Putamen (tissue), 1 donor: ENCODE results near the gene AGAP1.
"Not testable (repeated sequence)": the region's sequence is repeated elsewhere in the genome, so short reads cannot be mapped to it uniquely, and the experiment has no call there.

Source experiments
- DNase-seq: peaks from one replicate; pipeline ENCODE4 v3.0.0-alpha.2; 2016; ENCODE audit warnings: low spot score

The AGAP1 gene

GRCh38 chr2:235946590-235946989 lies 452.7 kb downstream of the AGAP1 start:
- DNase-seq, result no peak

DNA sequence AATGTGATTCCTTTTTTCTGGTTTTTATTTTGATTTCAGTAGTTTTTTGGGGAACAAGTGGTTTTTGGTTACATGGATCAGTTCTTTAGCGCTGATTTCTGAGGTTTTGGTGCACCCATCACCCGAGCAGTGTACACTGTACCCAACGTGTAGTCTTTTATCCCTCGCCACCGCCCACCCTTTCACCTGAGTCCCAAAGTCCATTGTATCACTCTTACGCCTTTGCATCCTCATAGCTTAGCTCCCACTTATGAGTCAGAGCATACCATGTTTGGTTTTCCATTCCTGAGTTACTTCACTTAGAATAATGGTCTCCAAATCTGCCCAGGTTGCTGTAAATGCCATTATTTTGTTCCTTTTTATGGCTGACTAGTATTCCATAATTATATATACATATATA lies 453.2 kb downstream of the AGAP1 start:
- DNase-seq, result not testable (repeated sequence)

DNA sequence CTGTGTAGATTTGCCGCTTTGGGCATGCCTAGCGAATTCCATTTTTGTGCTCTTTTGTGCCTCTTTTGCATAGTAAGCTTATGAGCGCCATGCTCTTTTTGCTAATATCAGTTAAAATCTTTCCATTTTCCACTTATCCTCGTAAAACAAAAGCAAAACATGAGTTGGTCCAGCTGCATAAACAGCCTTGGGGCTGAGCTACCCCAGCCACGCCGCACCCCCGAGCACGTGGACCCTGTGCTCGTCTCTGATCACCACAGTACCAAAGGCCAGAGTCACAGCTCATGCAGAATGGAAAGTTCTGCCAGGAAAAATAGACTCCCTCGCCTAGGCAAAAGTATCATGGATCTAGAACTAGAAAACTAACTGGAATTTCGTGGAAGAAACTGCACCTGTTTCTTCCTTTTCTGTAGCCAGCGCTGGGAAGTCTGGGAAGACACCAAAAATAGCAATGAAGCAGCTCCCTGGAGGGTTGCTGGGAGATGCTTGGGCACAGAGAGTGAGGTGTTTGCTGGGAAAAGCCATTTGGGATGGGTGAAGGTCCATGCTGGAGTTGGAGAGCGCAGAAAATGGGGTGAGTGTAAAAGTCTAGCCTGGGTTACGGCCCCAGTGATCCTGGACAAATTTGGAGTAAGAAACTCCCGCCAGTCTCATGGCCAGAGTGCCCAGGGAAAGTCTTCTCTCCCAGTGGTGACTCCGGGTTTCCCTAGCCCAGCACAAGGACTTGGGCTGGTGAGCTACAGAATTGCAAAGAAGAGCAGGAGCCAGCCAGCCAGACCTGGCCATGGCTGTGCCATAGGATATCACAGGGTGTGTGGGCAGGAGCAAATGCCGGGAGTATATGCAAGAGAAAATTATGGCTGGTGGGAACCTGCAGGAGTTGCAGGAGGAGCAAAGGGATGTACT lies 456.0 kb downstream of the AGAP1 start:
- peak; percentile 18 for DNase-seq

DNA sequence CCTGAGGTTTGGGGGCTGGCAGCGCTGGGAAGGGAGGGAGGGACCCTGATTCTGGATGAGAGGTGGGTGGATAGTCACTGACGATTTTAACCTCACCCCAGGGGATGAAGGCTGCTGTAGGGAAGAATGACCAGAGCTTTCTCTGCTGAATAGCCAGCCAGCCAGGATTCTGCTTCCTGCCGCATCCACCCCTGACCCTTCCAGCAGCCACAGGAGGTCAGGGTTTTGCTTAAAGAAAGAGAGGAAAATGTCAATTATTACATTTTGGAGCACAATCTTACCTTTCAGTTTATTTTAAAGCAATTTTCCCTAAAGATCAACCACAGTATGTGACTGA lies 456.6 kb downstream of the AGAP1 start:
- DNase-seq, result no peak

- DNase-seq, result no peak
Measured at GRCh38 chr2:235951493-235951892, 457.6 kb downstream of the AGAP1 start.

- no peak for DNase-seq
Measured at GRCh38 chr2:235951982-235952381, 458.1 kb downstream of the AGAP1 start.

GRCh38 chr2:235952714-235953113 lies 458.9 kb downstream of the AGAP1 start:
- DNase-seq, result no peak

- no peak for DNase-seq
Measured at GRCh38 chr2:235954281-235954680, 460.4 kb downstream of the AGAP1 start.

- no peak for DNase-seq
Measured at GRCh38 chr2:235954888-235955480, 461.1 kb downstream of the AGAP1 start.

DNA sequence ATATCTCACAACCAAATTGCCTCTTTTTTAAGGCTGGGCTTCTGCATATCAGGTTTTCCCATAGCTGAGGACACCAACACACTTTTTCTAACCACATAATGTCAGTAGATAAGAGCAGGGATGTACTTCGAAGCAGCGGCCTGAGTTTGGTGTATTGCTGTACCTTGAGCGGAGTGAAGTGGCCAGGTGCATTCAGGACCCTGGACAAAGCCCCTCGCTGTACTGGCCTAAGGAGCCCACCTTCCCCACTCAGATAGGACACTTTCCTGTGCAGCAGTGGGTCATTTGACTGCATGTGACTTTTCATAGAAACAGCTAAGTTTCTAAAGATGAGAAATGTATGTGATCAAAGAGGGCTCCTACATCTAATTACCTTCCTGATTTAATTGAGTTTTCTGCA lies 461.8 kb downstream of the AGAP1 start:
- no peak for DNase-seq

DNA sequence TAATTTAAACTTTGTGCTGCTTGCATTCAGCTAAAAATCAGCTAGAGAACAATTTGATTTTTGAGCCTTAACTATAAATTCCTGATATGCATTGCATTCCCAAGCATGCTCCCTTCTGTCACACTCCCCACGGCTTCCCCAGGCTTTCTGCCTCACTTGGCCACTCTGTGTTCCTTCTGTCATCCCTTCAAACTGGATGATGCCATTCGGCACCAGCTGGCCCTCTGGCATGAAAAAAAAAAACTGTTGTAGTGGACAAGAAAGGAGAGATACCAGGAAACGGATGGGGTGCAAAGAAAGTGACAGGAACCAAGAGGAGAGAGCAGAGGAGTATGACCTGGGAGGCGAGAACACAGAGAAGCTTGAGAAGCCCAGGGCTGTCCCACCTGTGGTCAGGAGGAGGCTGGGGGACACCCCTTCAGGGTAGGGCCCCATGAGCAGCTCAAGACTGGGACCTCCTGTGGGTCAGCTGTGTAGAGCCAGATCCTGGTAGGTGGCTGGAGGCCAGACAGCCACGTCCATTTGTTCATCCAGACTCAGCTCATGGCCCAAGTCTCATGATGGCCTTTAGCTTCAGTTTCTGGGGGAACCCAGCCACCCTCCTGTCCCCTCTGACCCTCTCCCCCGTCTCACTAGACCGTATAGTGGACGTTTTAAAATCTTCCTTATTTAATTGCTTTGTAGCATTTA lies 462.6 kb downstream of the AGAP1 start:
- DNase-seq, result no peak

GRCh38 chr2:235957251-235957650 lies 463.4 kb downstream of the AGAP1 start:
- DNase-seq, result no peak

DNA sequence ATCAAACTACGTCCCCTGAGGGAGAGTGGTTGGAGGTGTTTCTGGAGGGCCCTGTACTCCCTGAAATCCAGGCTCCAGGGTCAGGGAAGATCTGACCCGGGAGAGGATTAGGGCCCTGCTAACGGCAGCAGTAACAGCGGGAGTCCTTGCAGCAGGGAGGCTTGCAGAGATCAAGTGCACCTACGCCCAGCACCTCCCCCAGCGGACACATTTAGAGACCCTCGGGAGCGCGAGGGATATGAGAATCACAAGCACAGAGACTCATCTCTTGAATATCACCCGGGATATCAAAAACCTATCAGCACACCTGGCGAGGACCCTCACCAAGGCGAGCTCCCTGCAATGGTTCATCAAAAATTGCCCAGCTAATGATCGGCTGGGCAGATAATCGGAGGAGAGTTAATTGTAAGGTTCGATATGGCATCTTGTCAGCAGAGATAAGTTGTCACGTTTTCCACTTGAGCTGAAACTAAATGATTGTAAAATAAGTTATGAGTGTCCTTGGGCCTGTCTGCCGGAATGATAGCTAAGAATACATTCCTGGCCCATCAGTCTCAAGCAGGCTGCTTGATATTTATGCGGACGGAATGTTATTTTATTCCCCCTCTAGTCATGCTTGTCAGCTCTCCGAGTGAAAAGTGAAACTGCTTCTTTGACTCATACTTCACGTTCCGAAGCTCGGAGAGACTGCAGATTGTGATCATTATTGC lies 464.5 kb downstream of the AGAP1 start:
- DNase-seq, result no peak

- DNase-seq, result no peak
Measured at GRCh38 chr2:235958931-235959410, 465.1 kb downstream of the AGAP1 start.

GRCh38 chr2:235960011-235960715 lies 466.3 kb downstream of the AGAP1 start:
- DNase-seq, result no peak

GRCh38 chr2:235960716-235961640 lies 467.1 kb downstream of the AGAP1 start:
- no peak for DNase-seq

DNA sequence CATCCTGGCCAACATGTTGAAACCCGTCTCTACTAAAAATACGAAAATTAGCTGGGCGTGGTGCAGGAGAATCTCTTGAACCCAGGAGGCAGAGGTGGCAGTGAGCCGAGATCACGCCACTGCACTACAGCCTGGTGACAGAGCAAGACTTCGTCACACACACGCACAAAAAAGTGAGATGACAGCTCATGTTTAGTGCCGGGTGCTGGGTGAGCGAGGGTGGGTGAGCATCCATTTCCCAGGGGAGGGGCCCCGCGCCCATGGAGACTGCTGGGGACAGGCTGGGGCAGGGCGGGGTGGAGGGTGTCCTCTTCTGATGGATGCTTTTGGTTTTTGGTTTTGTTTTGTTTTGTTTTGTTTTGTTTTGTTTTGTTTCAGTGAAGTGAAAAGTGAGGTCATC lies 467.9 kb downstream of the AGAP1 start:
- DNase-seq, result no peak

GRCh38 chr2:235963853-235964577 lies 470.2 kb downstream of the AGAP1 start:
- DNase-seq, result no peak

- DNase-seq, result no peak
Measured at GRCh38 chr2:235964787-235965390, 471.0 kb downstream of the AGAP1 start.
